ENCODE data around the gene OLFML1. TPM values are rescaled to one million over a fixed set of nuclear protein-coding genes. Genes with fewer than 3 reads are reported as not detected.

Gene OLFML1
- total RNA-seq, 1 experiment from 2014 or later: not detected

- no peak for TF ChIP-seq CTCF (IDR thresholded peaks at IDR 0.05)
- peak; percentile 15; the same call in 1 of the 2 replicates for TF ChIP-seq MAX (CRISPR knock-in tag; IDR thresholded peaks at IDR 0.05)
- TF ChIP-seq RORB (CRISPR knock-in tag; IDR thresholded peaks at IDR 0.05): no peak
- no peak for TF ChIP-seq PREB (CRISPR knock-in tag; IDR thresholded peaks at IDR 0.05; ENCODE audit: borderline replicate concordance)
- no peak for TF ChIP-seq NR2C2 (CRISPR knock-in tag; IDR thresholded peaks at IDR 0.05)
- no peak for TF ChIP-seq ZNF396 (CRISPR knock-in tag; IDR thresholded peaks at IDR 0.05; ENCODE audit: borderline replicate concordance)
- no peak for TF ChIP-seq FOXP4 (CRISPR knock-in tag; IDR thresholded peaks at IDR 0.05)
- TF ChIP-seq SP1 (CRISPR knock-in tag; conservative IDR thresholded peaks at IDR 0.05): peak; percentile 79
- peak; percentile 83; the same call in 1 of the 2 replicates for TF ChIP-seq ETV6 (CRISPR knock-in tag; IDR thresholded peaks at IDR 0.05)
- TF ChIP-seq USF1 (CRISPR knock-in tag; IDR thresholded peaks at IDR 0.05): peak; percentile 95
- peak; percentile 65; the same call in 1 of the 2 replicates for TF ChIP-seq MYBL2 (CRISPR knock-in tag; IDR thresholded peaks at IDR 0.05)
- no peak for TF ChIP-seq ZNF512 (CRISPR knock-in tag; IDR thresholded peaks at IDR 0.05; ENCODE audit: borderline replicate concordance)
Observed at GRCh38 chr11:7513234-7514098, 28.2 kb downstream of the OLFML1 start, which contains the start of gene PPFIBP2 (continued).

- DNase-seq (ENCODE audit: low spot score) (peak; percentile 40), ATAC-seq (peak; percentile 36)
- Mint-ChIP-seq H3K27me3 (ENCODE audit: low read depth) (peaks cover 25% of the 10 kb centered on the region), H3K36me3 (no peaks in the 10 kb centered on the region), H3K4me1 (peaks cover 41% of the 10 kb centered on the region), H3K9me3 (no peaks in the 10 kb centered on the region; the same call in 1 of the 2 replicates), H3K27ac (no peak overlapping the region), H3K4me3 (peak overlapping the region; percentile 68)
- CTCF ChIA-PET: interaction anchor here (0.6 to 4.3 kb wide), 16 partner anchors 10 to 702 kb away, joined by 3 to 46 read pairs (median 4); partner anchors contain the start of gene OLFML1
- POLR2A ChIA-PET: interaction anchor here (0.6 kb wide), 2 partner anchors 262 to 830 kb away, joined by 3 to 5 read pairs; partner anchors contain the start of gene SYT9
- TF ChIP-seq MAX (CRISPR knock-in tag; IDR thresholded peaks at IDR 0.05): 0 out of 2 replicates have a peak, but pooled peaks have one; percentile 34
- no peak for TF ChIP-seq ZNF121 (CRISPR knock-in tag; IDR thresholded peaks at IDR 0.05)
- 0 out of 2 replicates have a peak, but pooled peaks have one; percentile 30 for TF ChIP-seq FOXK1 (CRISPR knock-in tag; IDR thresholded peaks at IDR 0.05)
- peak; percentile 48; the same call in 1 of the 2 replicates for TF ChIP-seq FOXP4 (CRISPR knock-in tag; IDR thresholded peaks at IDR 0.05)
- peak; percentile 57; the same call in 1 of the 2 replicates for TF ChIP-seq ARID4B (CRISPR knock-in tag; IDR thresholded peaks at IDR 0.05; ENCODE audit: borderline replicate concordance)
Observed at GRCh38 chr11:7514099-7514591, 28.8 kb downstream of the OLFML1 start.
